ENCODE measurements around the gene ZNF141.
"Not testable (repeated sequence)": the region's sequence is repeated elsewhere in the genome, so short reads cannot be mapped to it uniquely, and the experiment has no call there.

The ZNF141 gene

DNA sequence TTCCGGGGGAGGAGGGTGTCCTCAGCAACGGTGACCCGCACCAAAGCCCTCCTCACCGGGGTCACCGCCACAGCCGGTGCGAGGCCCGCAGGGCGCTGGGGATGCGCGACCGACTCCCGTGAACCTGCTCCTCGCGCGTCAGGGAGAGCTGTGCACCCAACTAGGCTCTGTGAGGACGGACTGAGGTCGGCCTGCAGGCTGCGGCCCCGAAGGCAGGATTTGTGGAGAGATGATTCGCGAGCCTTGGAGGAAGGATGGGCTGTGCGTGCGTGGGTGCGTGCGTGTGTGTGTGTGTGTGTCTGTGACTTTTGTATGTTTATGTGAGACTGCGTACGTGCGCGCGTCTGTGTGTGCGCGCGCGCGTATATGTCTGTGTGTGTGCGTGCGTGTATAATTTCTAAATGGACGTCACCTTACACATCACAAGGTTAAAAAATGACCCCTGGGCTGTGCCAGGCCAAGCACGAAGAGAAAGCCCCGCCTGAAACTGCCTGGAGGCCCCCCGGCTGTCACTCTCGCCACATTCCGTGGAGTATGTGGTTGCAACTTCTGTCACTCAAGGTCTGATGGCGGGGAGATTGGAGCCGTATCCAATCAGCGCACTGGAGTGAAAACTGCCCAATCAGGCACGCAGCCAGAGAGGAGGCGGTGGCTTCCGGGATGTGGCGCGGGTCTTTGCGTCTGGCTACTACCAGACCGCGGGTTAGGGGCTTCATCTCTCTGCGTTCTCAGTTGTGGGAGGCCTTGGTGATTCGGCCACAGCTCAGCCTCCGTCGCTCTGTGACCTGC is at the start of gene ZNF141:
TSS of gene ZNF141 (plus strand) at position 672 of the 789 bp plus-strand sequence. CDS start 170 bp downstream, outside the sequence.
- DNase-seq, result no peak

DNA sequence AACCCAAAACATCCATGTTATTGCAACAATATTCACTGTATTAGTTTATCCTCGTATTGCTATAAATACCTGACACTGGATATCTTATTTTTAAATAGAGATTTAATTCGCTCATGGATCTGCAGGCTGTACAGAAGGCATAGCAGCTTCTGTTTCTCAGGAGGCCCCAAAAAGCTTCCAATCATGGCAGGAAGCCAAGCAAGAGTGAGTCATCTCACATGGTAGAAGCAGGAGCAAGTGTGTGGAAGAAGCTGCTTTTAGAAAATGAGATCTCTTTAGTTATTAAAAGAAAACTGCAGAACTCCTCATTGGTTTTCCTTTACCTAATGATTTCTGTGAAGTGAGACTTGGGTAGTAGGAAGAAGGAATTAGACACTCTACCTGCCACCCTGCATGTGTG is 48.7 kb upstream of the ZNF141 start:
- DNase-seq, result no peak

DNA sequence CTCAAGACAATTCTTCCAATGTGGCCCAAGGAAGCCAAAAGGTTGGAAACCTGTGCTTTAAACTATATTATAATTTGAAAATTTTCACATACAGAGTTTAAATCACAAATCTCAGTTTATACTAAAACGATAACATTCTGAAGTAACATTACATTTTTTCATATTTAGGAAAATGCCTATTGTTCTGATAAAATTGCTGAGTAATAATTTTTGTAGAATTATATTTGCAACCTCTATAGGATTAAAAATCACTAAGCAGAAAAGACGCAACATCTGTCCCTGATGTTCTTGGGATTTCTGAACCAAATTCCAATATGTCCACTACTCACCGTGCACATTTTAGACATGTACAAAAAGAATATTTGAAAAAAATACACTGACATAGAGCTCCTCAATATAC is 42.9 kb upstream of the ZNF141 start:
- no peak for DNase-seq

DNA sequence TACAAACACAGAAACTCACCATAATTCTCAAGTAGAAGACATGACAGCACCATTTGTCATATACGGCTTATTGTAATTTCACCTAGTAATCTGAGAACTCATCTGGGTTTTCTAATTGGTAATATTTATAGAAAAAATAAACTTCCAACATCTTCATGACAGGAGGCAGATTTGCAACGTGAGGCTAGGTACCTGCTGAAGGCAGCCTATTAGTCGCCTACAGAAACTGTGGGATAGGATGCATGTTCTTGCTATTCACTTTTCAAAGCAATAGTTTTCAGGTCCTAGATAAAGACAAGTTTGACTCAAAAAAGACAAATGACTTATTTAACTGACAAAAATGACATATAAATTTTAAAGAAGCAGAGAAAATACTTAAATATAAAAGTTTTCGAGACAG is 35.2 kb upstream of the ZNF141 start:
- no peak for DNase-seq

DNA sequence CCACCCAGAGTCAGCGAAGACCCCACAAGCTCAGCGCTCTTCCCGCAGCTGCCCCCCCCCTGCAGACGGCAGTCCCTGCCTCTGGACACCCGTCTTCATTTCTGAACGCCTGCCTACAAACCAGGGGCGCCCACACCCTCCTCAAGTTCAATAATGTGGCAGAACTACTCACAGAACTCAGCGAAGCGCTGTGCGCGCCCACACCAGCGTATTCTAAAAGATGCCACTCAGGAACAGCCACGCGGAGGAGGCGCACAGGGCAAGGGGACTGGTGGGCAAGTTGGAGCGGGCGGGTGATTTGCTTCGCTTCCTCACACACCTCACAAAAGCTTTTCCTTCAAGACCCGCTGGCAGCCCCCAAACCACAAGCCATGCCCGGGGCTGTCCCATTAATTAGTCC is 33.1 kb upstream of the ZNF141 start:
- not testable (repeated sequence) for DNase-seq

DNA sequence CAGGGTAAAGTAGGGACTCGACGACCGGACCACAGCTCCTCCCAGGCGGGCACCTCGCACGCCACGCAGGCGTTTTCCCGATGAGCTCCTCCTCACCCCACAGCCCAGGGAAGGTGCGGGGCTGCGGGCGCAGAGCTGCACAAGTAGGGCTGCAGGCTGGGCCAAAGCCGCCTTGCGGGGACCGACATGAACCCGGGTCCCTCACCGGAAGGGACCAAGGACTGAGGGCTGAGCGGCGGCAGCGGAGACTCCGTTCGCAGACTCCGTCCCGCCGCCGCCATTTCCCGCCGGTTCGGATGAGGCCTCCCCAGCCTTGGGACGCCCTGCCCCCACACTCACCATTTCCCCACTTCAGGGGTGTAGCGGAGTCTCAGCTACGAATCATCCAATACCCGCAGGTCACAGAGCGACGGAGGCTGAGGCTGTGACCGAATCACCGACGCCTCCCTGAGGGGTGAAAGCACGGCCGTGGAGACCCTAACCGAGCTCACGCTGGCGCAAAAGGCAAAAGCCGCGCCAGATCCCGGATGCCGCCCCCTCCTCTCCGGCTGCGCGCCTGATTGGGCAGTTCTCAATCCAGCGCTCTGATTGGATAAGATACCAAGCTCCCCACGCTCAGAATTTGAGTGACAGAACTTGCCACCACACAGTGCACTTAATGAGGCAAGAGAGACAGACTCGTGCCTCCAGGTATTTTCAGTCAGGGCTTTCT is 32.5 kb upstream of the ZNF141 start, which contains the start of gene ZNF732:
TSS of gene ZNF732 (minus strand) at position 506 of the 712 bp plus-strand sequence. CDS start at position 342, 164 bp downstream.
- no peak for DNase-seq

DNA sequence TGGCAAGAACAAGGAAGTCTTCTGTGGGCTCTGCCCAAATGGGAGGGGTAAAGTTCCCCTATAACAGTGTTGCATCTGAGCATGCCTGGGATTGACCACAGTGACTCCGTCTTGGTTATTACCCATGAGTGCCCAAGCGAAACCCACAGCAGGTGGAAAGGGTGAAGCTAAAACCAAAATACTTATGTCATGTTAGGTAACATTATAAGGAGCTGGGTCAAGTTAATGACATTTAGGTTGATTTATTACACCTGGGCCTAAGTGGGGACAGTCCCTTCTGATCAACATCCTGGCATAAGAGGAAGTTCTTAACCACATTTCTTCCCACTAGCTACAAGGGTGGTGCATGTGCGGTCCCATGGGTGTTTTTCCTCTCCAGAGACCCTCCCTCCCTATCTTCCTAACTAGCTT is 31.1 kb upstream of the ZNF141 start:
- DNase-seq, result no peak

DNA sequence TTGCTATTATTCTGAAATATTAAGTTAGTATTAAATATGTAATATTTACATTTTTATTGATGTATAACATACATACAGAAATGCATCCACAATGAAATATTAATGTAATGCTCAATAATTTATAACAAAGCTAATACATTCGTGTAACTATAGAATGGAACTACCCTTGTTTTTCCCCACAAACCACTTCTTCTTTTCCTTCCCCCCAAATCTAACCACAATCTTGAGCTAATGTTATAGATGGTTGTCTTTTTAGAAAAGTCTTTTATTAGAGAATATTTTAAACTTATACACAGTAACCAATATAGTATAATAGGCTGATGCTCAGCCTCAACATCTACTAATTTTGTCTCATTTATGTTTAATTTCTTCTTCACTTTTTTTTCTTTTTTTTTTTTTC is 27.8 kb upstream of the ZNF141 start:
- DNase-seq, result no peak

DNA sequence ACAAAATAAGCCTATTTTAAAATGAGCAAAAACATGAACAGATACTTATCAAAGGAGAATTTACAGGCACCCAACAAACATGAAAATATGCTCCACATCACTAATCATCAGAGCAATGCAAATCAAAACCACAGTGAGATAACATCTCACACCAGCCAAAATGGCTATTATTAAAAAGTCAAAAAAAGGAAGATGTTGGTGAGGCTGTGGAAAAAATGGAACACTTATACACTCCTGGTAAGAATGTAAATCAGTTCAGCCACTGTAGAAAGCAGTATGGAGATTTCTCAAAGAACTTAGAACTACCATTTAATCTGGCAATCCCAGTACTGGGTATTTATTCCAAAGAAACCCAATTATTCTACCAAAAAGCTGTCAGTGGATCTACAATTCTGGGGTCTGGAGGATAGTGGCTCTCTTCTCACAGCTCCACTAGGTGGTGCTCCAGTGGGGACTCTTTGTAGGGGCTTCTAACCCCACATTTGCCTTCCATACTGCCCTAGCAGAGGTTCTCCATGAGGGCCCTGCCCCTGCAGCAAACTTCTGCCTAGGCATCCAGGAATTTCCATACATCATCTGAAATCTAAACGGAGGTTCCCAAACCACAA is 23.2 kb upstream of the ZNF141 start:
- DNase-seq, result no peak

DNA sequence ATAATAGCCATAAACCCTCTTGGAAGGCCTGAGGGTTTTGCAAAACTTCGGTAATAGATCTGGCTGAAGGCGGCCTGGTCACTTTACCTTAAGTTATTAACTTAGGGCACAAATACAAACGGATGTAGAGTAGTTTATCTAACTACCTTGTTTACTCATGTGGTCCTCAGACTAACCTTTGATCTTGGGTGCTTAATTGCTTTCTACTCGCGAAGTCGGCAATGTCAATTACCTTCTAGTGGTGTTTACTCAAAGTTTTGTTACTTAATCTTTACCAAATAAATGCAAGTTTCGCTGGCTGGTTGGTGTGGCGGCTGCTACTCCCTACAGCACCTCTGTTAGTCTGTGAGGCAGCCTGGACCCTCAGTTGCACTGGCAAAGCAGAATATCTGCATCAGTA is 8.9 kb upstream of the ZNF141 start:
- DNase-seq, result no peak

DNA sequence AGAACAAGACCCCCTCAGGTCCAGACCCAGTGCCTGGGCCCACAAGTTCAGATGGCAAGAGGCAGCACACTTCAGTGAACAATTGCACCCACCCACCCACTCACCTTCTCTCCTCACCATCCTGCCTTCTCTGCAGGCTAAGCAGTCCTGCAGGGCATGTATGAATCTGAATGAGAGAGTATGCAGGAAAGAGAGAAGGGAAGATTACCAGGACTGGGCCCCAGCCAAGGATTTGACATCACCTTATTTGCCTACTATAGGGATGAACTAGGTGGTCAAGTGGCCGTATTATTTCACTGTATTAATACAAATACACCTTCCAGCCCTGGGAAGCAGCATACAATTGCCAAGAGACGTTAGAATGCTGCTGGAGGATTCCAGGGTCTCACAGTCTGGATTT is 2.1 kb upstream of the ZNF141 start:
- no peak for DNase-seq

DNA sequence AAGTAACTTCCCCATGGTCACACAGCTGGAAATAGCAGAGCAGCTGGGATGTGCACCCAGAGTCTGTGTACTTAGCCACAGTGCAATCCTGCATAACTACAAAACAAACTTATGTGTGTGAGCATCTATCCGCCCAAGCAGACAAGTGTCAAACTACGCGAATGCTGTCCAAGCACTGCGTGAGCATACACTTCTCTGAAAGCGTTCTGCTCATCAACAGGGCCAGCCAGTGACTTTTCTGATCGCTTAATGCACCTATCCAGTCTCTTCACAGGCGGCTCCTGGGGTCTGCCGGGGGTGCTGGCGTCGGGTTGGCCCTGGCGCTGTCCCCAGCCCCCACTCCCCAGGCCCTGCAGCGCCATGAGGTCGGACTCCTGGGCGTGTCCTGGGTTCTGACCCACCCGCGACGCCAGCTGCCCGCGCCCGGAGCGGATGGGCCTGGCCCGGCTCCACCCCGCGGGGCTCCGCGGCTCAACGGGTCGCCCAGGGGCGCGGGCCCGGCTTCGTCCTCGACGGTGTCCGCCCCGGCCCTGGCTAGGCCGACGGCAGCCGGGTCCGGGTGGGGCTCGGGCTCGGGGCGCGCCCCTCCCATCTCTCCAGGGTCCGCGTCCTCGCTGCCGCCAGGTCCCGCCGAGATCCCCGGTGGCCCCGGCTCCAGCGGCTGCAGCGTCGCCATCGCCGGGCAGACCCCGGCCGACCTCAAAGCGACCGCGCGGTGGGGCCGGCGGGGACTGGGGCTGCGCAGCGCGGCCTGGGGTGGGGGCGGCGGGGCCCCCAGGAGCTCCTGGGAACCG is 1.3 kb upstream of the ZNF141 start:
- DNase-seq, result no peak

DNA sequence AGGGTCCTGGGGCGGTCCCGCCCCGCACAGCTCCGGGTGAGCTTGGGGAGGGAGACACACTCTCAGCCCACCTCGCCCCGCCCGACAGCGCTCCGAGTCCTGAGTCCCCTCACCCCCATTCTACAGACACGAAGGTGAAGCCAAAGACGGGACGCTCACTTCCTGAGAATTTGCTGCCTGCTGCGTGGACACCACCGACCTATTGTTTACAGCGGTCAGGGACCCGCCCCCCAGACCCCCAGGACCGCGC is 796 bp upstream of the ZNF141 start:
- no peak for DNase-seq

DNA sequence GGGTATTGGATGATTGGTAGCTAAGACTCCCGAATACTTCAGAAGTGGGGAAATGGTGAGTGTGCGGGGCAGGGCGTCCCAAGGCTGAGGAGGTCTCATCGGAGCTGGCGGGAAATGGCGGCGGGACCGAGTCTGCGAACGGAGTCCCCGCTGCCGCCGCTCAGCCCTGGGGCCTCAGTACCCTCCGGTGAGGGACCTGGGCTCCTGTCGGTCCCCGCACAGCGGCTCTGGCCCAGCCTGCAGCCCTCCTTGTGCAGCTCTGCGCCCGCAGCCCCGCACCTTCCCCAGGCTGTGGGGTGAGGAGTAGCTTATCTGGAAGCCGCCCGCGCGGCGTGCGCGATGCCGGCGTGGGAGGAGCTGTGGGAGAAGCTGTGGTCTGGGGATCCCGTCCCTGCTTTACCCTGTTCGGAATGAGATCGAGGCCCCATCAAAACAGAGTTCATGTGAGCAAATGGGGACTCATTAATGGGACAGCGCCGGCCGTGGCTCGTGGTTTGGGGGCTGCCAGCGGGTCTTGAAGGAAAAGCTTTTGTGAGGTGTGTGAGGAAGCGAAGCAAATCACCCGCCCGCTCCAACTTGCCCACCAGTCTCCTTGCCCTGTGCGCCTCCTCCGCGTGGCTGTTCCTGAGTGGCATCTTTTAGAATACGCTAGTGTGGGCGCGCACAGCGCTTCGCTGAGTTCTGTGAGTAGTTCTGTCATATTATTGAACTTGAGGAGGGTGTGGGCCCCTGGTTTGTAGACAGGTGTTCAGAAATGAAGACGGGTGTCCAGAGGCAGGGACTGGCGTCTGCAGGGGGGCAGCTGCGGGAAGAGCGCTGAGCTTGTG is 531 bp downstream of the ZNF141 start:
- no peak for DNase-seq

DNA sequence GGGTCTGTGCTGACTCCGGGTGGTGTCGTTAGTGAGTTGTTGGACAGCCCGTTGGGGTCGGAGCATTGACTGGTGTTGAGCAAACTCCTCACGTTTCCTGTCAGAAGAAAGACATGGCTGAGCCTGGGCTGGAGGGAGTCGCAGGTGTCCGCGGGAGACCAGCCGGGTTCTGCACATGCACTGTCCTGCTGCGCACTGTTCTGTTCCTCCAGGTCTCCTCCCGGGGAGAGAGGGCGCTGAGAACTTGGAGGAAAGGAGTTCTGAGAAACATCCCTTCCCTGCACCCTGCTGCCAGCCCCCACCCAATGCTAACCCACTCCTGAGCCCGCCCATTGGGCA is 1.1 kb downstream of the ZNF141 start:
- DNase-seq, result no peak

DNA sequence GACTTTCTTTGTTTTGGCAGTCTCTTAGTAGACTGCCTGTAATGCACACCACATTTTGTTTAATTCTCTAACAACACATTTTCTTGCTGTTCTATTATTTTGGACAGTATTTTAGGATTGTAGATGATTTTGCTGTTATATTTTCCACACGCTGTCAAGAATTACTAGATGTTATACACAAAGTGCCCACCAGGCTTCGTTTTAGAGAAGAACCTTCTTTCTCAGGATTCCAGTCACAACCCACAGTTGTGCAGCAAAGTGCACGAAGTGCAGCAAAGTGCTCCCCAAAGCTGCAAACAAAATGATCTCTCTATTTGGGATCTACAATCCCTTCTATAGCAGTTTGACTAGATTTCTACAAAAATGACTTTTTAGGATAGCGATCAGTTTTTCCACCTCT is 2.4 kb downstream of the ZNF141 start:
- DNase-seq, result no peak

DNA sequence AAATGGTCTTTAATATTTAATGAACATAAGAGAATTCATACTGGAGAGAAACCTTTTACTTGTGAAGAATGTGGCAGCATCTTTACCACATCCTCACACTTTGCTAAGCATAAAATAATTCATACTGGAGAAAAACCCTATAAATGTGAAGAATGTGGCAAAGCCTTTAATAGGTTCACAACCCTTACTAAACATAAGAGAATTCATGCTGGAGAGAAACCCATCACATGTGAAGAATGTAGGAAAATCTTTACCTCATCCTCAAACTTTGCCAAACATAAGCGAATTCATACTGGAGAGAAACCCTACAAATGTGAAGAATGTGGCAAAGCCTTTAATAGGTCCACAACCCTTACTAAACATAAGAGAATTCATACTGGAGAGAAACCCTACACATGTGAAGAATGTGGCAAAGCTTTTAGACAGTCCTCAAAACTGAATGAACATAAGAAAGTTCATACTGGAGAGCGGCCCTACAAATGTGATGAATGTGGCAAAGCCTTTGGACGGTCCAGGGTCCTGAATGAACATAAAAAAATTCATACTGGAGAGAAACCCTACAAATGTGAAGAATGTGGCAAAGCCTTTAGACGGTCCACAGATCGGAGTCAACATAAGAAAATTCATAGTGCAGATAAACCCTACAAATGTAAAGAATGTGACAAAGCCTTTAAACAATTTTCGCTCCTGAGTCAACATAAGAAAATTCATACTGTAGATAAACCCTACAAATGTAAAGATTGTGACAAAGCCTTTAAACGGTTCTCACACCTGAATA is 35.6 kb downstream of the ZNF141 start:
- no peak for DNase-seq

DNA sequence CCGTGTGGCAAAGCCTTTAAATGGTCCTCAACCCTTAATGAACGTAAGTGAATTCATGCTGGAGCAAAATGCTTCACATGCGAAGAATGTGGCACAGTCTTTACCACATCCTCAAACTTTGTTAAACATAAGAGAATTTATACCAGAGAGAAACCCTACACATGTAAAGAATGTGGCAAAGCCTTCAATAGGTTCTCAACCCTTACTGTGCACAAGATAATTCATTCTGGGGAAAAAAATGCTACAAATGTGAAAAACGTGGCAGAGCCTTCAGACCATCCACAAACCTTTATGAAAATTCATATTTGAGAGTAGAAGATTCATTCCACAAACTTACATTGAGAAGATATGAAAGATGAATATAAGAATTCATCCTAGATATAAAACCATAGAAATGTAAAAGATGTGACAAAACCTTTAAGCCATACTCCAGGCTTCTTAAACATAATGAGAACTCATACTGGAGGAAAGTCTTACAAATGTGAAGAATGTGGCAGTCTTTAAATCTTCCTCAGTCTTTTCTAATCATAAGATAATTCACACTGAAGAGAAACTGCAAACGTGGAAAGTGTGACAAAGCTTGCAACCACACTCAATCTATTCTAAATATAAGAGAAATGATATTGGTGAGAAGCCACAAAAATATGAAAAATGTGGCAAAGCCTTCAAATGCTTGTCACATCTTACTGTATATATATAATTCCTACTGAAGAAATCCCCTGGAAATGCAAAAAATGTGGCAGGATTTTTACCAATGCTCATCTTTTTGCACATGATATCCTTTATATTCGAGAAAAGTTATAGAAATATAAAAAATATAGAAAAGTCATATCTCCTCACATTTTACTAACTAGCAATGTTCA is 36.9 kb downstream of the ZNF141 start:
- no peak for DNase-seq

DNA sequence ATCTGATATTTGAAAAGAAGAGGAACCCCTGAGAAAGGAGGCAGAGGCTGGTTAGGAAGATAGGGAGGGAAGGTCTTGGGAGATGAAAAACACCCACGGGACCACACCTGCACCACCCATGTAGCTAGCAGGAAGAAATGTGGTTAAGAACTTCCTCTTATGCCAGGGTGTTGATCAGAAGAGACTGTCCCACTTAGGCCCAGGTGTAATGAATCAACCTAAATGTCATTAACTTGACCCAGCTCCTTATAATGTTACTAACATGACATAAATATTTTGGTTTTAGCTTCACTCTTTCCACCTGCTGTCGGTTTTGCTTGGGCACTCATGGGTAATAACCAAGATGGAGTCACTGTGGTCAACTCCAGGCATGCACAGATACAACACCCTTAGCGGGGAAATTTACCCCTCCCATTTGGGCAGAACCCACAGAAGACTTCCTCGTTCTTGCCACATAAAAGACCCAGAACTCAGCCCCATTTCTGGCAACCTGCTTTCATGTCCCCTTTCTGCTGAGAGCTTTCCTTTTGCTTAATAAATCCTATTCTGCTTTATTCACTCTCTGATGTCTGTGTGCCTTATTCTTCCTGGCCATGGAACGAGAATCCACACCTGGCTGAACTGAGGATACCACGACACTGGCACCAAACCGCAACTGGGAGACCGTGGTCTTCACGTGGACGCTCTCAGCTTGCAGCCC is 46.8 kb downstream of the ZNF141 start:
- no peak for DNase-seq

All from SIG-M5 (cell line).